ENCODE data around the gene ZBTB46.

DNA sequence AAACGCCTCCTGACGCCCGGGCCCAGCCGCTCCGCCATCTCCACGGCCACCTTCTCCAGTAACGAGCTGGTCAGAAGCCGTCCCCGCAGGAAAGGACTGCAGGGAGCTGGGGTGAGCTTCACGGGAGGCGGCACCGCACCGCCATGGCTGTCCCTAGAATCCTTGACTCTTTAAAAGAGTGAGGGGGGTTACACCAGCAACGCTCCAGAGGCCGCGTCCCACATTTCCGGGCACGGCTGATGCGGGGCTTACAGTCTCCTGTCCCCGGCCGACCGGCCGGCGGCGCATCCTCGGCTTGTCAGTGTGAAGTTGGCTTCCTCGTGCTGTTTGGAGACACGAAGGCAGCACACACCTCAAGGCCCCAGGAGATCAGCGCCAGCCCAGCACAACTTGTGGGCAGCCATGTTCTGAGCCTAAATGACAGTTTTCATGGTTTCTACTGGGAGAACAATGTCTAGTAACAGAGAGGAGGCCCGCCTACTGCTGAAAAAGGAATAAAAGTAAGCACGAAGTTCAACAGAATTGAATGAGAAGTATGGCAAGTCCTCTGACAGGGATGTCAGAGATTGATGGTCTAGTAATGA lies 61.1 kb downstream of the ZBTB46 start:
- TF ChIP-seq POLR2AphosphoS5 (IDR thresholded peaks at IDR 0.05; ENCODE audit: low read depth, low read length) (no peak), SIN3A (IDR thresholded peaks at IDR 0.05; ENCODE audit: borderline replicate concordance, insufficient read depth, low read length) (no peak)
- TF ChIP-seq, protein P1, sequence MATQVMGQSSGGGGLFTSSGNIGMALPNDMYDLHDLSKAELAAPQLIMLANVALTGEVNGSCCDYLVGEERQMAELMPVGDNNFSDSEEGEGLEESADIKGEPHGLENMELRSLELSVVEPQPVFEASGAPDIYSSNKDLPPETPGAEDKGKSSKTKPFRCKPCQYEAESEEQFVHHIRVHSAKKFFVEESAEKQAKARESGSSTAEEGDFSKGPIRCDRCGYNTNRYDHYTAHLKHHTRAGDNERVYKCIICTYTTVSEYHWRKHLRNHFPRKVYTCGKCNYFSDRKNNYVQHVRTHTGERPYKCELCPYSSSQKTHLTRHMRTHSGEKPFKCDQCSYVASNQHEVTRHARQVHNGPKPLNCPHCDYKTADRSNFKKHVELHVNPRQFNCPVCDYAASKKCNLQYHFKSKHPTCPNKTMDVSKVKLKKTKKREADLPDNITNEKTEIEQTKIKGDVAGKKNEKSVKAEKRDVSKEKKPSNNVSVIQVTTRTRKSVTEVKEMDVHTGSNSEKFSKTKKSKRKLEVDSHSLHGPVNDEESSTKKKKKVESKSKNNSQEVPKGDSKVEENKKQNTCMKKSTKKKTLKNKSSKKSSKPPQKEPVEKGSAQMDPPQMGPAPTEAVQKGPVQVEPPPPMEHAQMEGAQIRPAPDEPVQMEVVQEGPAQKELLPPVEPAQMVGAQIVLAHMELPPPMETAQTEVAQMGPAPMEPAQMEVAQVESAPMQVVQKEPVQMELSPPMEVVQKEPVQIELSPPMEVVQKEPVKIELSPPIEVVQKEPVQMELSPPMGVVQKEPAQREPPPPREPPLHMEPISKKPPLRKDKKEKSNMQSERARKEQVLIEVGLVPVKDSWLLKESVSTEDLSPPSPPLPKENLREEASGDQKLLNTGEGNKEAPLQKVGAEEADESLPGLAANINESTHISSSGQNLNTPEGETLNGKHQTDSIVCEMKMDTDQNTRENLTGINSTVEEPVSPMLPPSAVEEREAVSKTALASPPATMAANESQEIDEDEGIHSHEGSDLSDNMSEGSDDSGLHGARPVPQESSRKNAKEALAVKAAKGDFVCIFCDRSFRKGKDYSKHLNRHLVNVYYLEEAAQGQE (IDR thresholded peaks at IDR 0.05; ENCODE audit: insufficient read depth in 1 of 2, low read depth in 2 of 2, low read length in 2 of 2) = no peak
